GM19099 (cell line): ENCODE results near the gene KLF7.

ENCODE experiments used
- POLR2A ChIP-seq: IDR thresholded peaks from 3 replicates; pipeline ENCODE4 v1.6.1; 2011; ENCODE audit warnings: low read depth; ENCODE audit not compliant: insufficient read length; ENCODE audit errors: extremely low read depth

KLF7 gene

GRCh38 chr2:207159002-207159401 is 6.7 kb downstream of the KLF7 start:
- TF ChIP-seq POLR2A, result no peak

- no peak for TF ChIP-seq POLR2A
Measured at GRCh38 chr2:207157731-207158130, 8.0 kb downstream of the KLF7 start.

GRCh38 chr2:207157162-207157481 is 8.6 kb downstream of the KLF7 start:
- no peak for TF ChIP-seq POLR2A

GRCh38 chr2:207156451-207157161 is 9.1 kb downstream of the KLF7 start:
- TF ChIP-seq POLR2A, result no peak

GRCh38 chr2:207155516-207156444 is 10.0 kb downstream of the KLF7 start:
- TF ChIP-seq POLR2A, result no peak

GRCh38 chr2:207154556-207155510 is 10.9 kb downstream of the KLF7 start:
- no peak for TF ChIP-seq POLR2A

GRCh38 chr2:207153266-207153975 is 12.3 kb downstream of the KLF7 start:
- TF ChIP-seq POLR2A, result no peak

GRCh38 chr2:207151048-207151447 is 14.7 kb downstream of the KLF7 start:
- no peak for TF ChIP-seq POLR2A

- no peak for TF ChIP-seq POLR2A
Measured at GRCh38 chr2:207150284-207150683, 15.5 kb downstream of the KLF7 start.

- no peak for TF ChIP-seq POLR2A
Measured at GRCh38 chr2:207149249-207150213, 16.2 kb downstream of the KLF7 start.

GRCh38 chr2:207148020-207148419 is 17.7 kb downstream of the KLF7 start:
- TF ChIP-seq POLR2A, result no peak

- no peak for TF ChIP-seq POLR2A
Measured at GRCh38 chr2:207144173-207144785, 21.5 kb downstream of the KLF7 start.

GRCh38 chr2:207143215-207144172 is 22.3 kb downstream of the KLF7 start:
- no peak for TF ChIP-seq POLR2A
